ENCODE measurements around the gene GH1. TPM values are rescaled to one million over a fixed set of nuclear protein-coding genes. Genes with fewer than 3 reads are reported as not detected.
"Not testable (repeated sequence)": the region's sequence is repeated elsewhere in the genome, so short reads cannot be mapped to it uniquely, and the experiment has no call there.

The GH1 gene
- polyA plus RNA-seq, 3 donors: not detected

GRCh38 chr17:63901971-63902370 is 16.7 kb downstream of the GH1 start:
- not testable (repeated sequence) for DNase-seq (ENCODE audit: low read depth in 3 of 3, low spot score in 2 of 3)

- not testable (repeated sequence) for DNase-seq (ENCODE audit: low read depth in 3 of 3, low spot score in 2 of 3)
Measured at GRCh38 chr17:63898899-63899798, 19.5 kb downstream of the GH1 start.

GRCh38 chr17:63896524-63897354 is 21.9 kb downstream of the GH1 start, which contains the start of gene CSH1:
Gene CSH1 (minus strand): TSS chr17:63896574. CDS start chr17:63896511, 63 bp downstream.
- not testable (repeated sequence) for DNase-seq (ENCODE audit: low read depth in 3 of 3, low spot score in 2 of 3)

- not testable (repeated sequence) for DNase-seq (ENCODE audit: low read depth in 3 of 3, low spot score in 2 of 3)
Measured at GRCh38 chr17:63894821-63895220, 23.8 kb downstream of the GH1 start.

- DNase-seq (ENCODE audit: low read depth in 3 of 3, low spot score in 2 of 3): not testable (repeated sequence)
Measured at GRCh38 chr17:63894021-63894420, 24.6 kb downstream of the GH1 start.

- not testable (repeated sequence) for DNase-seq (ENCODE audit: low read depth in 3 of 3, low spot score in 2 of 3)
Measured at GRCh38 chr17:63892316-63893037, 26.2 kb downstream of the GH1 start.

GRCh38 chr17:63889026-63889848 is 29.4 kb downstream of the GH1 start:
- DNase-seq (ENCODE audit: low read depth in 3 of 3, low spot score in 2 of 3): not testable (repeated sequence)

GRCh38 chr17:63885119-63885518 is 33.5 kb downstream of the GH1 start:
- not testable (repeated sequence) for DNase-seq (ENCODE audit: low read depth in 3 of 3, low spot score in 2 of 3)

- DNase-seq (ENCODE audit: low read depth in 3 of 3, low spot score in 2 of 3): not testable (repeated sequence)
Measured at GRCh38 chr17:63882626-63883126, 36.0 kb downstream of the GH1 start.

- peak; percentile 20 to 31 (median 26) for DNase-seq (ENCODE audit: low read depth in 3 of 3, low spot score in 2 of 3)
Measured at GRCh38 chr17:63881935-63882601, 36.6 kb downstream of the GH1 start, which contains the start of gene GH2. Gene GH2 (minus strand): TSS chr17:63881944. CDS start chr17:63881801, 143 bp downstream.

GRCh38 chr17:63881337-63881736 is 37.3 kb downstream of the GH1 start:
- DNase-seq (ENCODE audit: low read depth in 3 of 3, low spot score in 2 of 3): not testable (repeated sequence)

GRCh38 chr17:63880706-63881105 is 37.9 kb downstream of the GH1 start:
- DNase-seq (ENCODE audit: low read depth in 3 of 3, low spot score in 2 of 3): no peak

- DNase-seq (ENCODE audit: low read depth in 3 of 3, low spot score in 2 of 3): not testable (repeated sequence)
Measured at GRCh38 chr17:63878413-63878812, 40.2 kb downstream of the GH1 start.

GRCh38 chr17:63874693-63875092 is 43.9 kb downstream of the GH1 start:
- not testable (repeated sequence) for DNase-seq (ENCODE audit: low read depth in 3 of 3, low spot score in 2 of 3)

GRCh38 chr17:63874061-63874626 is 44.5 kb downstream of the GH1 start:
- DNase-seq (ENCODE audit: low read depth in 3 of 3, low spot score in 2 of 3): not testable (repeated sequence)

GRCh38 chr17:63873577-63873976 is 45.1 kb downstream of the GH1 start, which contains the start of gene CSH2:
Gene CSH2 (minus strand): TSS chr17:63873677. CDS start chr17:63873614, 63 bp downstream.
- DNase-seq (ENCODE audit: low read depth in 3 of 3, low spot score in 2 of 3): not testable (repeated sequence)

GRCh38 chr17:63871646-63872365 is 46.8 kb downstream of the GH1 start:
- not testable (repeated sequence) for DNase-seq (ENCODE audit: low read depth in 3 of 3, low spot score in 2 of 3)

GRCh38 chr17:63870292-63870665 is 48.4 kb downstream of the GH1 start:
- not testable (repeated sequence) for DNase-seq (ENCODE audit: low read depth in 3 of 3, low spot score in 2 of 3)
